Activated CD4-positive, alpha-beta memory T cell treated with anti-CD3 and anti-CD28 coated beads, Interleukin-2, amount 10 ng/mL, durations not matched to agents 7 days and 5 days (primary cell): ENCODE results near the gene CECR2. TPM values are rescaled to one million over a fixed set of nuclear protein-coding genes. Genes with fewer than 3 reads are reported as not detected.

Experiments
- CTCF ChIA-PET: fragments of 350-600 bp; sonication (Branson Sonifier 250); formaldehyde crosslinking; loops from one replicate; lab custom pipeline; 2021; ENCODE audit warnings: antibody characterized with exemption, inconsistent platforms; lab: Charles Lee
- POLR2A ChIA-PET: fragments of 350-600 bp; sonication (Branson Sonifier 250); formaldehyde crosslinking; loops from one replicate; lab custom pipeline; 2021; ENCODE audit warnings: antibody characterized with exemption; lab: Charles Lee
- DNase-seq: peaks from one replicate; pipeline ENCODE4 v3.0.0-alpha.2; 2020
- H3K27ac Mint-ChIP-seq: one replicate; pipeline ENCODE4 v1.8.0; 2021; ENCODE audit warnings: mild to moderate bottlenecking, mixed read lengths
- H3K27me3 Mint-ChIP-seq: one replicate; pipeline ENCODE4 v1.8.0; 2021; ENCODE audit warnings: mixed read lengths
- H3K36me3 Mint-ChIP-seq: one replicate; pipeline ENCODE4 v1.8.0; 2021; ENCODE audit warnings: low read depth, mixed read lengths
- H3K4me1 Mint-ChIP-seq: one replicate; pipeline ENCODE4 v1.8.0; 2021; ENCODE audit warnings: mixed read lengths
- H3K4me3 Mint-ChIP-seq: one replicate; pipeline ENCODE4 v1.8.0; 2021; ENCODE audit warnings: mild to moderate bottlenecking, mixed read lengths
- H3K9me3 Mint-ChIP-seq: one replicate; pipeline ENCODE4 v1.8.0; 2021; ENCODE audit warnings: mixed read lengths
- total RNA-seq, 2 experiments: library from RNA; stranded (reverse); gene quantifications; one replicate each; pipeline ENCODE4 v1.2.3, GENCODE V29; 2021

Gene CECR2
- total RNA-seq, 2 experiments from 2014 or later, result 0.05 TPM; not detected in 1

DNA sequence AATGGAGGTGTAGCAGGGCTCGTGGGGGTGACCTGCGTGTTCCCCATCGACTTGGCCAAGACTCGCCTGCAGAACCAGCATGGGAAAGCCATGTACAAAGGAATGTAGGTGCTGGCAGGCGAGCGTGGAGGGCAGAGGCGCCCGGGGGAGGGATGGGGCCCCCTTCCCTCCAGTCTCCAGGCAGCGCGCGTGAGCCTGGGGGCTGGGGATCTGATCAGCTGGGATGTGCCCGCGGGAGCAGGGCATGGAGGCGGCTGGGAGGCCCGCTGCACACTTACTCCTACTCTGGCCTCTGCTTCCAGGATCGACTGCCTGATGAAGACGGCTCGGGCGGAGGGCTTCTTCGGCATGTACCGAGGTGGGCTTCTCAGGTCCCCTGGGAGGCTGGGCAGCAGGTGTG is 211.8 kb downstream of the CECR2 start:
- Mint-ChIP-seq H3K27me3 (peaks cover 2% of the 10 kb centered on the region), H3K27ac (no peak overlapping the region), H3K4me3 (no peak overlapping the region), H3K36me3 (no peaks in the 10 kb centered on the region), H3K4me1 (no peaks in the 10 kb centered on the region), H3K9me3 (no peaks in the 10 kb centered on the region)
- DNase-seq, result no peak
- POLR2A ChIA-PET, result no interaction called here
- CTCF ChIA-PET, result no interaction called here

DNA sequence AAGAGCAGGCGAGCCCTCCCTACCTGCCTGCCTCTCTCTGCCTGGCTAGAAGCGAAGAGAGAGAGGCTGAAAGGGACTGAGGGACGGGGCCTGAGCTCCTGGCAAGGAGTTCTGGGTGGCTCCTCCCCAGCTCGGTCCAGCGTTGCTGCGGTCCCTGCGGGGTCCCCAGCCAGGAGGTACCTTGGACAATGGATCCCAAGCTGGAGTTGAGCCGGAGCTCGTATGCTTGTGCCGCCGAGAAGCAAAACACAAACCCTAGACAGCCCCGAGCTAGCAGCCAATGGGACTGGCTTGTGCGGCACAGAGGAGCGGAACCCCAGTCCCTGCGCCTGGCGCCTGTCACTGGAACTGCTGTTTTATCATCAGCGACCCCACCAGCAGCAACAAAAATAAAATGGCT is 212.4 kb downstream of the CECR2 start:
- H3K4me1 Mint-ChIP-seq, result no peaks in the 10 kb centered on the region
- no peak overlapping the region for H3K4me3 Mint-ChIP-seq
- no peaks in the 10 kb centered on the region for H3K36me3 Mint-ChIP-seq
- POLR2A ChIA-PET, result no interaction called here
- no peak overlapping the region for H3K27ac Mint-ChIP-seq
- CTCF ChIA-PET, result no interaction called here
- peaks cover 2% of the 10 kb centered on the region for H3K27me3 Mint-ChIP-seq
- no peak for DNase-seq
- H3K9me3 Mint-ChIP-seq, result no peaks in the 10 kb centered on the region

- peaks cover 2% of the 10 kb centered on the region for H3K27me3 Mint-ChIP-seq
- H3K4me3 Mint-ChIP-seq, result no peak overlapping the region
- CTCF ChIA-PET, result no interaction called here
- H3K27ac Mint-ChIP-seq, result no peak overlapping the region
- POLR2A ChIA-PET, result no interaction called here
- no peaks in the 10 kb centered on the region for H3K4me1 Mint-ChIP-seq
- H3K9me3 Mint-ChIP-seq, result no peaks in the 10 kb centered on the region
- DNase-seq, result no peak
- H3K36me3 Mint-ChIP-seq, result no peaks in the 10 kb centered on the region
Observed at GRCh38 chr22:17583151-17583550, 213.9 kb downstream of the CECR2 start.

DNA sequence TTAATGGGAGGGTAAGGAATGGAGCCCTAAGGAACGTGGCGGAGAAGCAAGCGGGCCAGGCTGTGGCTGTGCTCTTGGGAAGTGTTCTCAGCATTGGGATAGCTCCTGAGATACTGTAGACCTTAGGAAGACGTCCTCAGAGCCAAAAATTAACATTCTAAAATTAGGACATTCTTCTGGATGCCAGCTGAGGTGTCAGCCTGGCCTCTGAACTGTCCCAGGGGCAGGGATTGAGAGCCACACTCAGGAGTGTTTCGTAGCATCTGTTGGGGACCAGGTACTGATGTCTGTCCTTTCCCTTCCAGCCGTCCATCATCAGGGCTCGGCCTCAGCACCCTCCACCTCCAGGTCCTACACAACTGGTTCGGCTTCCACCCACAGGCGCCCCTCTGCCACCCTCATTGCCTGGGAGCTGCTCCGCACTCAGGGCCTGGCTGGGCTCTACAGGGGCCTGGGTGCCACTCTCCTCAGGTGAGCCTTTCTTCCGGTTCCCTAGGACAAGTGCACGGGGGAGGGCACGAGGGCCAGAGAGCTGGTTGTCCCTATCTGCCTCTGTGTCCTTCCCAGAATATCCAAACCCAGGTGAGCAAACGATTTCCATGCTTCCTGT is 217.7 kb downstream of the CECR2 start:
- Mint-ChIP-seq H3K4me3 (no peak overlapping the region), H3K9me3 (no peaks in the 10 kb centered on the region), H3K4me1 (no peaks in the 10 kb centered on the region), H3K27me3 (no peaks in the 10 kb centered on the region), H3K27ac (no peak overlapping the region), H3K36me3 (peaks cover 17% of the 10 kb centered on the region)
- ChIA-PET CTCF (interaction anchor here (1.2 kb wide), 1 partner anchor 29 kb away, joined by 3 read pairs; no protein-coding TSS in a partner anchor), POLR2A (no interaction called here)
- DNase-seq, result no peak

DNA sequence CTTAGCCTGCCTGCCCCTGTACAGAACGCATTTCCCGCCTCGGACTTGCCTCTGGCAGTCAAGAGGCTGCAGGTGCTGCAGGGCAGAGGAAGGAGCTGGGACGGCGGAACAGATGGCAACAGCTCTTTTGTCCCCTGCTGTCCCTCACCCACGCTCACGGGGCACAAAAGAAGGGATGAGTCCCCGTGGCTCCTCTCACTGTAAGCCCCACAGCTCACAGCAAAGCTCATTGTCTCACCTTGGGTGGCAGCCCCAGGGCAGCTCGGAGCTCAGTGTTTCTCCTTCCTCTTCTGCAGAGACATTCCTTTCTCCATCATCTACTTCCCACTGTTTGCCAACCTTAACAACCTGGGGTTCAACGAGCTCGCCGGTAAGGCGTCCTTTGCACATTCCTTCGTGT is 218.4 kb downstream of the CECR2 start:
- ChIA-PET POLR2A (no interaction called here), CTCF (interaction anchor here (1.2 to 2.9 kb wide), 2 partner anchors 29 to 416 kb away, joined by 3 to 8 read pairs; no protein-coding TSS in a partner anchor)
- Mint-ChIP-seq H3K4me3 (no peak overlapping the region), H3K9me3 (no peaks in the 10 kb centered on the region), H3K27ac (no peak overlapping the region), H3K4me1 (no peaks in the 10 kb centered on the region), H3K36me3 (peaks cover 23% of the 10 kb centered on the region), H3K27me3 (no peaks in the 10 kb centered on the region)
- no peak for DNase-seq

DNA sequence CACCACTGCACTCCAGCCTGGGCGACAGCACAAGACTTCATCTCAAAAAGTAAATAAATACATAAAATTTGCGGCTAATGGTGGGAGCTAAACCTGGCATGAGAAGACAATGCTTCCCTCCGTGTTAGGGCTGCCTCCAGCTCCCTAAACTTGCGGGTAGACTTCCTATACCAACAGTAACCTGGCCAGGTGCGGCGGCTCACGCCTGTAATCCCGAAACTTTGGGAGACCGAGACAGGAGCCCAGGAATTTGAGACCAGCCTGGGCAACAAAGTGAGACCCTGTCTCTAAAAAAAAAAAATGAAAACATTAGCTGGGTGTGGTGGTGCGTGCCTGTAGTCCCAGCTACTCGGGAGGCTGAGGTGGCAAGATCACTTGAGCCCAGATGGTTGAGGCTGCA is 219.3 kb downstream of the CECR2 start:
- ChIA-PET CTCF (interaction anchor here (2.9 kb wide), 1 partner anchor 417 kb away, joined by 8 read pairs; no protein-coding TSS in a partner anchor), POLR2A (no interaction called here)
- Mint-ChIP-seq H3K4me1 (no peaks in the 10 kb centered on the region), H3K9me3 (no peaks in the 10 kb centered on the region), H3K4me3 (no peak overlapping the region), H3K27ac (no peak overlapping the region), H3K27me3 (no peaks in the 10 kb centered on the region), H3K36me3 (peaks cover 29% of the 10 kb centered on the region)
- DNase-seq, result no peak

- H3K27ac Mint-ChIP-seq, result no peak overlapping the region
- no peaks in the 10 kb centered on the region for H3K4me1 Mint-ChIP-seq
- H3K36me3 Mint-ChIP-seq, result peaks cover 38% of the 10 kb centered on the region
- no peaks in the 10 kb centered on the region for H3K27me3 Mint-ChIP-seq
- ChIA-PET CTCF (interaction anchor here (0.6 to 2.9 kb wide), 2 partner anchors 60 to 418 kb away, joined by 3 to 8 read pairs; no protein-coding TSS in a partner anchor), POLR2A (no interaction called here)
- no peak overlapping the region for H3K4me3 Mint-ChIP-seq
- no peak for DNase-seq
- no peaks in the 10 kb centered on the region for H3K9me3 Mint-ChIP-seq
Observed at GRCh38 chr22:17589810-17590375, 220.6 kb downstream of the CECR2 start.

GRCh38 chr22:17590586-17590985 is 221.3 kb downstream of the CECR2 start:
- no peak overlapping the region for H3K27ac Mint-ChIP-seq
- peaks cover 45% of the 10 kb centered on the region for H3K36me3 Mint-ChIP-seq
- no peak for DNase-seq
- no peaks in the 10 kb centered on the region for H3K9me3 Mint-ChIP-seq
- POLR2A ChIA-PET, result no interaction called here
- CTCF ChIA-PET, result interaction anchor here (2.9 kb wide), 1 partner anchor 419 kb away, joined by 8 read pairs; no protein-coding TSS in a partner anchor
- H3K27me3 Mint-ChIP-seq, result no peaks in the 10 kb centered on the region
- no peaks in the 10 kb centered on the region for H3K4me1 Mint-ChIP-seq
- no peak overlapping the region for H3K4me3 Mint-ChIP-seq

DNA sequence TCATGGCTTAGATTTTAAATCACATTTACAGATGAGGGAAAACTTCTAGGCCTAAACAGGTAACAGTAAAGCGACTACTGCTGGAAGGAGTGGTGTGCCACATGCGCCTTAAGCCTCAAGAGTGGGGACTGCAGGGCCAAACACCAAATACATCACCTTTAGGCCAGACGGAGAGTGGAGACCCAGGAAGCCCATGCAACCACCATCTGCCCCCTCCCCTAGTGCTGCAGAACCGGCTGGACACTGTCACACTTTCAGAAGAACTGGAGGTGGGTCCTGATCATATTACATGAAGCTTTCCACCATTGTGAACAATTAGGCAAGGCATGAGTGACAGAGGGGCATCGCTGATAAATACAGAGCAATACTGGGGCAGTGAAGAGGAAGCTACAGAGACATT is 222.9 kb downstream of the CECR2 start:
- H3K27ac Mint-ChIP-seq, result no peak overlapping the region
- no peaks in the 10 kb centered on the region for H3K9me3 Mint-ChIP-seq
- H3K27me3 Mint-ChIP-seq, result no peaks in the 10 kb centered on the region
- CTCF ChIA-PET, result no interaction called here
- H3K36me3 Mint-ChIP-seq, result peaks cover 57% of the 10 kb centered on the region
- POLR2A ChIA-PET, result no interaction called here
- no peaks in the 10 kb centered on the region for H3K4me1 Mint-ChIP-seq
- DNase-seq, result no peak
- H3K4me3 Mint-ChIP-seq, result no peak overlapping the region

DNA sequence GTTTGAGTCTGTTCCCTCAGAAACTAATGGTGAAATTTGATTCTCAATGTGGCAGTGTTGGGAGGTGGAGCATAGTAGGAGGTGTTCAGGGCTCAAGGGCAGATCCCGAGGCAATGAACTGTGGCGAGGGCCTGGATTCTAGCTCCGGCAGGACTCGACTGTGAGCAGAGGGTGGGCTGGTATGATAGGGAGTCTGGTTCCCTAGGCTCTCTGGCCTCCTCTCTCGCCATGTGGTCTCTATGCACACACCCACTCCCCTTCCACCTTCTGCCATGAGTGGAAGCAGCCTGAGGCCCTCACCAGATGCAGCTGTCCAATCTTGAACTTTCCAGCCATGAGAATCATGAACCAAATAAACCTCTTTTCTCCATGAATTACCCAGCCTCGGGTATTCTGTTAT is 227.0 kb downstream of the CECR2 start:
- no peak overlapping the region for H3K27ac Mint-ChIP-seq
- peaks cover 73% of the 10 kb centered on the region for H3K36me3 Mint-ChIP-seq
- H3K27me3 Mint-ChIP-seq, result no peaks in the 10 kb centered on the region
- ChIA-PET POLR2A (no interaction called here), CTCF (no interaction called here)
- H3K9me3 Mint-ChIP-seq, result no peaks in the 10 kb centered on the region
- no peak overlapping the region for H3K4me3 Mint-ChIP-seq
- no peaks in the 10 kb centered on the region for H3K4me1 Mint-ChIP-seq
- DNase-seq, result no peak

- no peak overlapping the region for H3K4me3 Mint-ChIP-seq
- ChIA-PET POLR2A (interaction anchor here (1.3 kb wide), 1 partner anchor 42 kb away, joined by 4 read pairs; the partner anchor contains the start of gene BCL2L13), CTCF (no interaction called here)
- no peaks in the 10 kb centered on the region for H3K27me3 Mint-ChIP-seq
- no peaks in the 10 kb centered on the region for H3K9me3 Mint-ChIP-seq
- H3K4me1 Mint-ChIP-seq, result no peaks in the 10 kb centered on the region
- H3K27ac Mint-ChIP-seq, result no peak overlapping the region
- peaks cover 67% of the 10 kb centered on the region for H3K36me3 Mint-ChIP-seq
- no peak for DNase-seq
Observed at GRCh38 chr22:17597217-17597616, 228.0 kb downstream of the CECR2 start.

- Mint-ChIP-seq H3K27me3 (no peaks in the 10 kb centered on the region), H3K9me3 (no peaks in the 10 kb centered on the region), H3K4me1 (no peaks in the 10 kb centered on the region), H3K27ac (no peak overlapping the region), H3K36me3 (peaks cover 60% of the 10 kb centered on the region), H3K4me3 (no peak overlapping the region)
- CTCF ChIA-PET, result no interaction called here
- POLR2A ChIA-PET, result no interaction called here
- no peak for DNase-seq
Observed at GRCh38 chr22:17598318-17598717, 229.1 kb downstream of the CECR2 start.

DNA sequence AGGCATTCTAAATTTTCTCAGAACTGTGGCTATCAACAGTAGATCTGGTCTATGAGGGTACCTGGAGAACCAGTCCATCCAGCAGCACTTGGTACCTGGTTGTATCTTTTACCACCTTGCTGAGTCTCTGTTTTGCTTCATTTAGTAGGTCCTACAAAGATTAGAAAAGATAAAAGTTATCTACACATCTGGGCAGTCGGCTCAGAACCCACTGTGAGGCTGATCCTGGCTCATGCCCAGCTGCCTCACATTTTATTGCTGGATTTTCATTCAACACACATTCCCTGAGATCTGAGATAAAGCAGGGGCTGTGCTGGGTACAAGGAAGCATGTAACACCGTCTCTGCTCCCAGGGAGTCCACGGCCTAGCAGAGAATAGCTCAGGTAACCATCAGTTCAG is 231.8 kb downstream of the CECR2 start:
- POLR2A ChIA-PET, result no interaction called here

DNA sequence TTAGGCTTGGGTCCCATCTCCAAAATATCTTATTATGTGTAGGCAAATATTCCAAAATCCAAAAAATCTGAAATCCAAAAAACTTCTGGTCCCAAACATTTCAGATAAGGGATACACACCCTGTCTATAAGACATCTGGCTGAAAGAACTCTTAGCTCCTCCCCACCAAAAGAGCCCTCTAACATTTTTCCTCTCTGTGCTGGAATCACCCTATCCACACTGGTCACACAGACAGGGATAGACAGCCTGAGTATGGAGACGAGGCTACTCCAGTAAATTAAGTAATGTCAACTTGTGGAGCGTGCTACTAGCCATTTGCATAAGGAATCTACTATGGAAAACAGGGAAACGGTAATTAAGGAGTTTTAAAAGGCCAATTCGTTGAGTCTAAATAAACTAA is 234.4 kb downstream of the CECR2 start:
- Mint-ChIP-seq H3K27me3 (no peaks in the 10 kb centered on the region), H3K4me3 (no peak overlapping the region), H3K27ac (no peak overlapping the region), H3K9me3 (no peaks in the 10 kb centered on the region), H3K4me1 (peaks cover 6% of the 10 kb centered on the region), H3K36me3 (peaks cover 20% of the 10 kb centered on the region)
- ChIA-PET CTCF (no interaction called here), POLR2A (no interaction called here)
- no peak for DNase-seq

More for the DNA sequence above, 231.8 kb downstream of the CECR2 start:
- Mint-ChIP-seq H3K27ac (no peak overlapping the region), H3K4me1 (peaks cover 6% of the 10 kb centered on the region), H3K27me3 (no peaks in the 10 kb centered on the region), H3K4me3 (no peak overlapping the region), H3K36me3 (peaks cover 44% of the 10 kb centered on the region), H3K9me3 (no peaks in the 10 kb centered on the region)
- CTCF ChIA-PET, result interaction anchor here (1.4 kb wide), 1 partner anchor 43 kb away, joined by 4 read pairs; no protein-coding TSS in a partner anchor
- no peak for DNase-seq
